HG03045 (cell line): ENCODE results near the gene RNASEH2C.
"Not testable (repeated sequence)": the region's sequence is repeated elsewhere in the genome, so short reads cannot be mapped to it uniquely, and the experiment has no call there.

ENCODE experiments used
- ATAC-seq: cut with Tn5 transposase; IDR thresholded peaks from one replicate; pipeline ENCODE4 v1.9.1; 2021; ENCODE audit warnings: mild to moderate bottlenecking, moderate library complexity; ENCODE audit not compliant: unreplicated experiment

The RNASEH2C gene

DNA sequence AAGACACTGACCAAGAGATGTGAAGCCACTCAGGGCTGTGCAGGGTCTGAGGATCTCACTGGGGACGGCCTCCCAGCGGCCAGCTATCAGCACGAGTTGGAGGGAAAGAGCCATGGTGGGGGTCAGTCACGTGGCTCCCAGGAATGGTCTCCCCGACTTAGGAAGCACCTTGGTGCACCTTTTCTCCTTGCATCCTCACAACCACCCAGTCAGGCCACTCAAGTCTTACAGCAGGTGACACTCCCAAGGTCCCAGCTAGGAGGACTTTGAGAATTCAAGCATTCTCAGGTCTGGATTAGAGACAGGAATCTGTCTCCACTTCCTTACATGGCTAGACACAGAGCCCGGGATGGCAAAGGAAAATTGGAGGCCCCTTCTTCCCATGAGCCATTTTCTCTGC lies 2.7 kb downstream of the RNASEH2C start:
- no peak for ATAC-seq

DNA sequence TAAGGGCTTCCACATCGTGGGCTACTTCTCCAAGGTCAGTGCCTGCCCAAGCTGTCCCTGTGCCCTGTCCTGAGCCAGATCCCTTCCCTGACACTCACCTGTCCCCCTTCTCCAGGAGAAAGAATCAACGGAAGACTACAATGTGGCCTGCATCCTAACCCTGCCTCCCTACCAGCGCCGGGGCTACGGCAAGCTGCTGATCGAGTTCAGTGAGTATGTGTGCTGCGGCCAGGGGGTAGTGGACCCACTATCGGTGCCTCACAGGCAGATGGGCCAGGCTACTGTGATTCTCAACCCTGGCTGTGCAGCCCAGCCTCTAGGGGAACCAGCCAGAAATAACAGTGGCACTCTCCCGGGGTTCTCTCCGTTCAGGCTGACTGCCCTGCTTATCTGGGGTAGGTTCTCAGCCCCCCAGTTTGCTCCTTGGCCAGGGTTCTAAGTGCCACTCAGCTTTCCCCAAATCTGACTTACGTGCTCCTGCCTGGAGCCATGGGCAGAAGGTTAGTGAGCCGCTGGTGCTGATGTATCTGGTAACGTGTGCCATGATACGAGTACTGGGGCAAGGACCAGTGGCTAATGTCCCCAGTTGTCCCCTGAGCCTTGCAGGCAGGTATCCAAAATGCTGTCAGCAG lies 3.7 kb downstream of the RNASEH2C start:
- ATAC-seq = no peak

DNA sequence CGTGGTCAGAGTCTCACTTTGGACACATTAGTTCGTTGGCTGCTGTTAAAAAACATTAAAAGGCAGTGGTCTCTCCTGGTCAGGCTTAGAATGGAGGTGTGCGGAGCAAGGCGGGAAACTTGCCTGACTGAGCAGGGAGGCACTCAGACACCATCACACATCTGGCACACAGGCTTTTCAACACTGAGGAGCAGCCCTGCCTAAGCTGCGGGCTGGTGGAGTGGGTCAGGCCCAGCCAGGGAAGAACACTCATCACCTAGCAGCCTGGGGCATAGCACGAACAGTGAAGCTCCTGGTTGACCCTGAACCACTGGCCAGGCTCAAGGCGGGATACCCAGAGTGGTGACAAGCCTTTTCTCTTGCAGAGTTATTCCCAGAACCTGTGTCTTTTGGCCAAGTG lies 4.3 kb downstream of the RNASEH2C start:
- ATAC-seq = no peak

DNA sequence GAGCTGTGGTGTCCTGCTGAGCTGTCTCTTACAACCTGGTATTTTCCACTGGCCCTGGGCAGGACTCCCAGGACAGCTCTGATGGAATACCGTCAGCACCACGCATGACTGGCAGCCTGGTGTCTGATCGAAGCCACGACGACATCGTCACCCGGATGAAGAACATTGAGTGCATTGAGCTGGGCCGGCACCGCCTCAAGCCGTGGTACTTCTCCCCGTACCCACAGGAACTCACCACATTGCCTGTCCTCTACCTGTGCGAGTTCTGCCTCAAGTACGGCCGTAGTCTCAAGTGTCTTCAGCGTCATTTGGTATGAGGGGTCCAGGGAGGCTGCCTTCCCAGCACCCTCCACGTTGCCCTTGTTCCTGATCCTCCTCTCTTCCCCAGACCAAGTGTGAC lies 6.2 kb downstream of the RNASEH2C start:
- no peak for ATAC-seq

DNA sequence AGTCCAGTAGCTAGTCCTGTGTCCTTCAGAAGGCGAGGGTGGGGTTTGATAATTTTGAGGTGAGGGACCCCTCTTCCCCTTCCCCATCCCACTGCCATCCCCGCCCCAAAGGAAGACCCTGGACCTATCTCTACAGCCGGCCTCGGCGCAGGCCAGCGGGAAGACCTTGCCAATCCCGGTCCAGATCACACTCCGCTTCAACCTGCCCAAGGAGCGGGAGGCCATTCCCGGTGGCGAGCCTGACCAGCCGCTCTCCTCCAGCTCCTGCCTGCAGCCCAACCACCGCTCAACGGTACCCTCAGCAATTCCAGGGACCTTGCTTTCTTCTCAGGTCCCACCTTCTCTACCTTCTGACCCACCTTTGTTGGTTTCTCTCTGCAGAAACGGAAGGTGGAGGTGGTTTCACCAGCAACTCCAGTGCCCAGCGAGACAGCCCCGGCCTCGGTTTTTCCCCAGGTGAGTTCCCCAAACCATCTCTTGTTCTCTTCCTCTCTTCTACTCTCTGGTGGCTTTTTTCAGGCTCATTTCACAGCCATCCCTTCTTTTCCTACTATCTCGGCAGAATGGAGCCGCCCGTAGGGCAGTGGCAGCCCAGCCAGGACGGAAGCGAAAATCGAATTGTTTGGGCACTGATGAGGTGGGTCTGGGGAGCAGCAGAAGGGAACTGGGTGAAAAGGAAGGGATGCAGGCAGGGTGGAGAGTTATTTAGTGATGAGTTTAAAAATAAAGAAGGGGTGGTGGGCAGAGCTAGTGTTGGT lies 7.2 kb downstream of the RNASEH2C start:
- ATAC-seq = no peak

DNA sequence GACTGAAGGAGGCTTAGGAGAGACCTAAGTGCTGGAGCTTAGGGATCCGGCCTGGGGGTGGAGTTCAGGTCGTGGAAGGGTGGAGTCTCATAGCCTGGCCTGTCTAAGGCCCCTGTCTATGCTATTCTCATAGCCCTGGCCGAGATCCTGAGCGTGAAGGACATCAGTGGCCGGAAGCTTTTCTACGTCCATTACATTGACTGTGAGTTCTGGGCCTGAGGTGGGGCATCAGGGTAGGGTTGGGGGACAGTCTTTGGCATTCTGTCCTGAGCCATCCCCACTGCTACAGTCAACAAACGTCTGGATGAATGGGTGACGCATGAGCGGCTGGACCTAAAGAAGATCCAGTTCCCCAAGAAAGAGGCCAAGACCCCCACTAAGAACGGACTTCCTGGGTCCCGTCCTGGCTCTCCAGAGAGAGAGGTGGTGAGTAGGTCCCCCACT lies 7.9 kb downstream of the RNASEH2C start:
- no peak for ATAC-seq

DNA sequence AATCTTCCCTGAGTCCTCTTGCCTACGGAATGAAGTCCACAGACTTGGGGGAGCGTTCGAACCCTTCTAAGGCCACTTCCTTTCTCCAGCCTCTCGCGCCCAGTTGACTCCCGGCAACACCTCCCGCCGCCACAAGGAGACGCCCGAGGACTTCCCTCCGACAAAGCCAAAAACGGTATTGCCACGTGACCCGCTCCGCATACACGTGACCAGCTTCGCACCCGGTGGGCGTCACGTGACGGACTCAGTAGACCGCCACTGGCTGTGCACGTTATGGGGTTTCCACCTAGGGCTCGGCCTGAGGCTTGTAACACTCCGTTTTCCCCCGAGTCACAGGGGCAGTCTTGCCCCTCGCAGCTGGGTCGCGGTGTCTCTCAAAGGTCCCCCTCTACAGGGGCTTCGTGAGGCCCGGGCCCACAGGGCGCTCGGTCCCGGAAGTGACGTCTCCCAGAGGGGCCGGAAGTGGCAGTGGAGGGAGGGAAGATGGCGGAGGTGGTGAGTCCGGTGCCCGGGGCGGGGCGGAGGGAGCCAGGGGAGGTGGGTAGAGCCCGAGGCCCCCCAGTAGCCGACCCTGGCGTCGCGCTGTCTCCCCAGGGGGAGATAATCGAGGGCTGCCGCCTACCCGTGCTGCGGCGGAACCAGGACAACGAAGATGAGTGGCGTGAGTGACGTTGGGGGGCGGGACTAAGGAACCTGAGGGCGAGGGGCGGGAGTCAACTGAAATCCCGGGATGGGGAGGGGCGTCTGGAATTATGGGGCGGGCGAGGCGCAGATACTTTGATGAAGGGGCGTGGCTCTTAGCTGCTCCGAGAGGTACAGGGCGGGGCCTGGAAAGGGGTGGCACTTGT lies 8.6 kb downstream of the RNASEH2C start, which contains the start of gene KAT5:
TSS of gene KAT5 (plus strand) at position 468 of the 848 bp plus-strand sequence. CDS start at position 484, 16 bp downstream.
- peak; percentile 84 for ATAC-seq

DNA sequence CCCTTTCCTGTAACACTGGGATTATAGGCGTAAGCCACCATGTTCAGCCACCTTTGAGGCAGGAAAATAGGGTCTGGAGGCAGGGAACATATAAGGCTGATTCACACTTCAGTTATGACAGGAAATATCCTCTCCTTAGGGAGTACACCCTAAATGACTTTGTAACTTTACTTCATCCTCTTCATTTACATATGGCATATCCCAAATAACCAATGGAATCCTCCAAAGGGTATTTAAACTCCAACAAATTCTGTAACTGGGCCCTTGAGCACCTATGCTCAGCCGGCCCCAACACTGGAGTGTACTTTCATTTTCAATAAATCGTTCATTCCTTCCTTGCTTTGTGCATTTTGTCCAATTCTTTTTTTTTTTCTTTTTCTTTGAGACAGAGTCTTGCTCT lies 10.2 kb downstream of the RNASEH2C start:
- ATAC-seq = no peak

DNA sequence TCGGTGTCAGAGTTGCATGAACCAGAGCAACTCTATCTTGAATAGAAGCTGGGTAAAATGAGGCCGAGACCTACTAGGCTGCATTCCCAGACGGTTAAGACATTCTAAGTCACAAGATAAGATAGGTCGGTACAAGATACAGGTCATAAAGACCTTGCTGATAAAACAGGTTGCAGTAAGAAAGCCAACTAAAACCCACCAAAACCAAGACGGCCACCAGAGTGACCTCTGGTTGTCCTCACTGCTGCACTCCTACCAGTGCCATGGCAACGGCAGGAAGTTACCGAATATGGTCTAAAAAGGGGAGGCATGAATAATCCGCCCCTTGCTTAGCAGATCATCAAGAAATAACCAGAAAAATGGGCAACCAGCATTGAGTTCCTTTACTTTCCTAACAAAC lies 10.9 kb downstream of the RNASEH2C start:
- ATAC-seq = no peak

DNA sequence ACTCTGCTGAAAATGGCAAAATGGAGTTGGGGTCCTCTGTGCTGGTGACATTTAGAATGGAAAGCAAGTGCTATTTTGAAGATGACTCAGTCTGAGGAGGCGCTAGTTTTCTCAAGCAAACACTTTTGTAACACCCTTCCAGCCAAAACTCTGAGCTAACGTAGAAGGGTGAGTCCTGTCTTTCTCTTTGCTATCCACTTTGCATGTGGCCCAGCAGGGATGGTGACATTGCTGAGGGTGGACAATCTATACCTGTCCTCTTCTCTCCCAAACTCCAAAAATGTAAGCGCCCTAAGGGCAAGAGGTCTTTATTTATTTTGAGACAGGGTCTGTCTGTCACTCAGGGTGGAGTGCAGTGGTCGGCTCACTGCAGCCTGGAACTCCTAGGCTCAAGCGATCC lies 12.1 kb downstream of the RNASEH2C start:
- no peak for ATAC-seq

DNA sequence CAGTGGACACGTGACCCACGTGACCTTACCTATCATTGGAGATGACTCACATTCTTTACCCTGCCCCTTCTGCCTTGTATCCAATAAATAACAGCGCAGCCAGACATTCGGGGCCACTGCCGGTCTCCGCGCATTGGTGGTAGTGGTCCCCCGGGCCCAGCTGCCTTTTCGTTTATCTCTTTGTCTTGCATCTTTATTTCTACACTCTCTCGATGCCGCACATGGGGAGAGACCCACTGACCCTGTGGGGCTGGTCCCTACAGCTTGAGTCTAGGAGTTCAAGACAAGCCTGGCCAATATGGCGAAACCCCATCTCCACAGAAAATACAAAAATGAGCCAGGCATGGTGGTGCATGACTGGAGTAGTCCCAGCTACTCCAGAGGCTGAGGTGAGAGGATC lies 13.6 kb downstream of the RNASEH2C start:
- not testable (repeated sequence) for ATAC-seq

DNA sequence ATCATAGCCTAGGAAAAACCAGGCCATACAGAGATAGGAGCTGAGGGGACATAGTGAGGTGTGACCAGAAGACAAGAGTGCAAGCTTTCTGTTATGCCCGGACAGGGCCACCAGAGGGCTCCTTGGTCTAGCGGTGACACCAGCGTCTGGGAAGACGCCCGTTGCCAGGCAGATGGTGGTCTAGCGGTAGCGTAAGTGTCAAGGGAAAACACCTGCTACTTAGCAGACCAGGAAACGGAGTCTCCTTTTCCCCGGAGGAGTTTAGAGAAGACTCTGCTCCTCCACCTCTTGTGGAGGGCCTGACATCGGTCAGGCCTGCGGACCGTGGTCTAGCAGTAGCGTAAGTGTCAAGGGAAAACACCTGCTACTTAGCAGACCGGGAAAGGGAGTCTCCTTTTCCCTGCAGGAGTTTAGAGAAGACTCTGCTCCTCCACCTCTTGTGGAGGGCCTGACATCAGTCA lies 14.3 kb downstream of the RNASEH2C start:
- ATAC-seq = not testable (repeated sequence)

DNA sequence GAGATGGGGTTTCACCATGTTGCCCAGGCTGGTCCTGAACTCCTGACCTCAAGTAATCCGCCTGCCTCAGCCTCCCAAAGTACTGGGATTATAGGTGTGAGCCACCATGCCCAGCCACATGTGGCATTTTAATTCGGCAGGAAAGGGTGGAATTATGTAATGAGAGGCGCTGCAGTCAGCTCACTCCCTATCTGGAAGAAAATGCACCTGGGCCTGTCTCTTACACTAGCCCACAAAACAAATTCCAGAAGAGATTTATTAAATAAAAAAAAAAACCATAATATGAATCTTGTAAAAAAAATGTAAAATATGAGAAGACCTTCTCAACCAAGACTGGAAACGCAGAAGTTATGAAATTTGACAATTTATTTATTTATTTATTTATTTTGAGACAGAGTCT lies 16.8 kb downstream of the RNASEH2C start:
- no peak for ATAC-seq

DNA sequence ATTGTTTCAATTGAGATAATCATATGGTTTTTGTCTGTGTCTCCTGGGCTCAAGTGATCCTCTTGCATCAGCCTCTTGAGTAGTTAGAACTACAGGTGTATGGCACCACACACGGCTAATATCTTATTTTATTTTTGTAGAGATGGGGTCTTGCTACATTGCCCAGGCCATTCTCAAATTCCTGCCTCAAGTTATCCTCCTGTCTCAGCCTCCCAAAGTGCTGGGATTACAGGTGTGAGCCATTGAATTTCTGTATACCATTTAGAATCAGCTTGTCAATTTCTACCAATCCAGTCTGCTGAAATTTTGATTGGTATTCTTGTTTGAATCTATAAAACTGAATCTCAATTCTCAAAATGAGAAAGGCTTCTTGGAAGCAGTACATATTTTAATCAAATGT lies 18.9 kb downstream of the RNASEH2C start:
- no peak for ATAC-seq

DNA sequence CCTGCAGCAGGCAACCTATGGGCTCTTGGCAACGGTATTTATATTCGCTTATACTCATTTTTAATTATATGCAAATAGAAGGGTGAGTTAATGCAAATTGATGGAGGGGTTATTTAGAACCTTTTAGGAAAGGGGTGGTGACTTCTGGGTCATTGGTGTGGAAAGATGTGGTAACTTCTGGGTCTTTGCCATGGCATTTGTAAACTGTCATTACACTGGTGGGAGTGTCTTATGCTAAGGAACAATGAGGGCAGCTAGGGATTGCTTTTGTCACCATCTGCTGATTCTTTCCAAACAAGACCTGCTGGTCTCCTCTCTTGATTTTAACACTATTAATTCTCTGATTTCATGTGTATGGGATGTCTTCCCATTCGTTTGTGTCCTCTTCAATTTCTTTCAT lies 20.2 kb downstream of the RNASEH2C start:
- ATAC-seq = no peak

DNA sequence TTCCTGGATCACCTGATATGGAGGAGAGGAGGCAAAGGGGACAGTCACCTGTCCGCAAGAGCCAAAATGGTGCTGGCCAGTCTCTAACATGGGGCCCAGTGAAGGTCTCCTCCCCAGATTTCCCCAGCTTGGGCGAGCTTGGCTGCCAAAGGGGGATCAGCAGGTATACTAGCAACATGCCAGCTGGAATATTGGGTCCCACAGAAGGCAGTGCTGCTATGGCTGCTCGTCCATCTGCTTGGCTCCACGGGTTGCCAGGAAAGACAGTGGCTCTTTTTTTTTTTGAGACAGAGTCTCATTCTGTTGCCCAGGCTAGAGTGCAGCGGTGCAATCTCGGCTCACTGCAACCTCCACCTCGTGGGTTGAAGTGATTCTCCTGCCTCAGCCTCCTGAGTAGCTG lies 21.3 kb downstream of the RNASEH2C start:
- ATAC-seq = no peak

DNA sequence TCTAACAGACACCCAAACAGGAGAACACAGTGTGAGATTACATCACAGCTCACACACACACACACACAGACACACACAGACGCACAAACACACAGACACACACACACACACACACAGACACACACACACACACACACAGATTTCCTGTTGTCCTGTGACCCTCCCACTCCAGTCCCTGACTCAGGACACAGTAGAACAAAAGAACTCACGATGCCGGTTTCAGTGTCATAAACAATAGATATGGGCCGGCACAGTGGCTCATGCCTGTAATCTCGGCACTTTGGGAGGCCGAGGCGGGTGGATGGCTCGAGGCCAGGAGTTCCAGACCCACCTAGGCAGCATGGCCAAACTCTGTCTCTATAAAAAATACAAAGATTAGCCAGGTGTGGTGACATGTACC lies 22.4 kb downstream of the RNASEH2C start:
- ATAC-seq = no peak

DNA sequence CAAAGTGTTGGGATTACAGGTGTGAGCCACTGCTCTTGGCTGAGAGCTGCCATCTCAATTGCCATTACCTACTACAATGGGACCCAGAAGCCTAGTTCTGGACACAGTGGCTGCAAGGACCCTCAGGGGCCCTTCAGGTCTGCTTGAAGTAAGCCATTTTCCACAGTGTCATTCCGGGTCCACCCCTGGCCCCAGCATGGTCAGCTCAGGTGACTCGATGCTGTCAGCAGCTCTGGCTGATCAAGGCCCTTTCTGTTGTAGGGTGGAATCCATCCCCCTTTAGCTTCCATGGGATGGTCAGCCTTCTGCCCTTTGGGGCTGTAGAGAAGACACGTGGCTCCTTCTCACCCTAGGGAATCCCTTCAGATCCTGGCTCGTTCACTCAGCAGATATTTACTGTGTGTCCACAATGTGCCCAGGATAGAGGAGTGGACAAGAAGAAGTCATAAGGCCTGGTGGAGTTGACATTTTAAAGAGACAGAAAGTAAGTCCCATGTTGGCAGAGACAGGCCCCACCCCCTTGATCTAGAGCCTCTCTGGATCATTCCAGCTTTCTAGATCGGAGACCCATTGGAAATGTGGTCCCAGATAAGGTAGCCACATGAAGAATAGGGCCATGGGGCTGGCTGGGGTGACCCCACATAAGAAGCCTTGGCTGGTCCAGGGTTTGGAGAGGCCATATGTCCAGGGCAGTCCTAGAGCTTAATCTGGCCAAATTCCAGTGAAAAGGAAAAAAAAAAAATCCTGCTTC lies 23.6 kb downstream of the RNASEH2C start:
- ATAC-seq = no peak

DNA sequence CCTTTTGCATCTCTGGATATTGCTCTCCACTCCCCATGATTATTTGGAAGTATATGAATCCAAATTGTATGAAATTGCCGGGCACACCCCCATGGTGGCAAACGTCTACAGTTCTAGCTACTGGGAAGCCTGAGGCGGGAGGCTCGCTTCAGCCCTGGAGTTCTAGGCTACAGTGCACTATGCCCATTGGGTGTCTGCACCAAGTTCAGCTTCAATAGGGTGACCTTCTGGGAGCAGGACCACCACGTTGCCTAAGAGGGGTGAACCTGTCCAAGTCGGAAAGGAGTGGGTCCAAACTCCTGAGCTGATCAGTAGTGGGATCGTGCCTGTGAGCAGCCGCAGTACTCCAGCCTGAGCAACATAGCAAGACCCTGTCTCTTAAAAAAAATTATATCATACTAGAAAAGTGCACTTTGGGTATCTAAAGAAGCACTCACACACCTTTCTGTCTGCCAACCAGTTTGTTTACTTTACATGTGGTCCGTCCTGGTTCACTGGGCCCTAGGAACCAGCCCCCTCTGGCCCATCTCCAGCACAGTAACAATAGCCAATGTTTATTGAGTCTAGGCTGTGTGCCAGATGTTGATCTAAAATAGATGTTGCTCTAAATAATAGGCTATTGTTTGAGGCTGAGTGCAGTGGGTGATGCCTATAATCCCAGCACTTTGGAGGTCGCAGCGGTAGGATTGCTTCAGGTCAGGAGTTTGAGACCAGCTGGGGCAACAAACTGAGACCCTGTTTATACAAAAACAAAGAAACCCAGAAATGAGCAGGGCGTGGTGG lies 24.9 kb downstream of the RNASEH2C start:
- ATAC-seq = no peak

DNA sequence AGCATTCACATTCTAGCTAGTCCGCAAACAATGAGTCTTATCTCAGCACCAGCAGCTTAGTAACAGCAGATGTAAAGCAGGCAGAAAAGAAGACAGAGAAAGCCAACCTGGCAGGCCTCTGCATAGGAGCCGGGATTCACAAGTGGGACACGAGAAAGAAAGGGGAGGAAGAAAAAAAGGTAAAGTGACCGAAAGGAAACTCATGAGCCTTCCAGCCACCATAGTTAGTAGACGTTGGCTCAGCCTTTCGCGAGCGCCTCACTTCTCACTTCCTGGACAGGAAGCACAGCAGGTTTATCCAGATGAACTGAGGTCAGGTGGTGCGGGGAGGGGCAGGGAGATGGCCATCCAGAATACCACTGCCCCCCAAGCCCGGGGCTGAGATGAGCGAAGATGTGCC lies 28.2 kb downstream of the RNASEH2C start:
- ATAC-seq = no peak
